ENCODE results near the gene CTNND2. TPM values are rescaled to one million over a fixed set of nuclear protein-coding genes. Genes with fewer than 3 reads are reported as not detected.

CTNND2 gene
- total and polyA plus RNA-seq, 4 donors, result 0.30 to 2.2 (median 0.71) TPM

- no peaks in the 10 kb centered on the region for H3K36me3 ChIP-seq (ENCODE audit: control insufficient read depth in 4 of 4, insufficient read depth in 4 of 4, low read length in 4 of 4)
- no peak overlapping the region for H3K9ac ChIP-seq (ENCODE audit: insufficient read depth in 1 of 2, low read length in 2 of 2)
- peaks cover 0 to 4% (median 0%) of the 10 kb centered on the region in 5 donors for H3K4me1 ChIP-seq (ENCODE audit: control insufficient read depth in 5 of 5, insufficient read depth in 5 of 5, low read length in 5 of 5)
- no peaks in the 10 kb centered on the region for H3K27me3 ChIP-seq (ENCODE audit: control insufficient read depth in 3 of 3, insufficient read depth in 3 of 3, low read length in 2 of 3)
- WGBS, 2 donors, result 41 to 42% methylated on average over 5 of the region's 5 CpGs
- ATAC-seq (ENCODE audit: insufficient read depth, low FRiP score) (no peak), DNase-seq (no peak)
- no peak for TF ChIP-seq CTCF (IDR thresholded peaks at IDR 0.05; ENCODE audit: control extremely low read depth, extremely low read depth)
- no peaks in the 10 kb centered on the region for H3K9me3 ChIP-seq (ENCODE audit: control insufficient read depth in 4 of 4, insufficient read depth in 3 of 4, low read length in 3 of 4)
- H3K4me3 ChIP-seq, result no peak overlapping the region
- no peak overlapping the region for H3K27ac ChIP-seq (ENCODE audit: low read depth in 1 of 2, low read length in 1 of 2)
Measured at GRCh38 chr5:11172484-11172883, 731.8 kb downstream of the CTNND2 start.

- H3K4me3 ChIP-seq, result no peak overlapping the region
- H3K36me3 ChIP-seq (ENCODE audit: control insufficient read depth in 4 of 4, insufficient read depth in 4 of 4, low read length in 4 of 4), result no peaks in the 10 kb centered on the region
- H3K9me3 ChIP-seq (ENCODE audit: control insufficient read depth in 4 of 4, insufficient read depth in 3 of 4, low read length in 3 of 4), result no peaks in the 10 kb centered on the region
- ATAC-seq (ENCODE audit: insufficient read depth, low FRiP score) (no peak), DNase-seq (no peak)
- H3K9ac ChIP-seq (ENCODE audit: insufficient read depth in 1 of 2, low read length in 2 of 2), result no peak overlapping the region
- H3K4me1 ChIP-seq (ENCODE audit: control insufficient read depth in 5 of 5, insufficient read depth in 5 of 5, low read length in 5 of 5), result peaks cover 0 to 4% (median 0%) of the 10 kb centered on the region in 5 donors
- no peak for TF ChIP-seq CTCF (IDR thresholded peaks at IDR 0.05; ENCODE audit: control extremely low read depth, extremely low read depth)
- H3K27ac ChIP-seq (ENCODE audit: low read depth in 1 of 2, low read length in 1 of 2), result no peak overlapping the region
- no peaks in the 10 kb centered on the region for H3K27me3 ChIP-seq (ENCODE audit: control insufficient read depth in 3 of 3, insufficient read depth in 3 of 3, low read length in 2 of 3)
- 94 to 95% methylated on average over 1 of the region's 1 CpG for WGBS, 2 donors
Measured at GRCh38 chr5:11171236-11171635, 733.0 kb downstream of the CTNND2 start.

GRCh38 chr5:11166923-11167322 lies 737.3 kb downstream of the CTNND2 start:
- Histone ChIP-seq H3K27me3 (ENCODE audit: control insufficient read depth in 3 of 3, insufficient read depth in 3 of 3, low read length in 2 of 3) (no peaks in the 10 kb centered on the region), H3K36me3 (ENCODE audit: control insufficient read depth in 4 of 4, insufficient read depth in 4 of 4, low read length in 4 of 4) (no peaks in the 10 kb centered on the region), H3K9ac (ENCODE audit: insufficient read depth in 1 of 2, low read length in 2 of 2) (no peak overlapping the region), H3K4me1 (ENCODE audit: control insufficient read depth in 5 of 5, insufficient read depth in 5 of 5, low read length in 5 of 5) (peaks cover 0 to 4% (median 0%) of the 10 kb centered on the region in 5 donors), H3K4me3 (no peak overlapping the region), H3K9me3 (ENCODE audit: control insufficient read depth in 4 of 4, insufficient read depth in 3 of 4, low read length in 3 of 4) (no peaks in the 10 kb centered on the region), H3K27ac (ENCODE audit: low read depth in 1 of 2, low read length in 1 of 2) (no peak overlapping the region)
- WGBS, 2 donors, result 81 to 83% methylated on average over 7 of the region's 7 CpGs
- DNase-seq (no peak), ATAC-seq (ENCODE audit: insufficient read depth, low FRiP score) (no peak)
- no peak for TF ChIP-seq CTCF (IDR thresholded peaks at IDR 0.05; ENCODE audit: control extremely low read depth, extremely low read depth)
